Upper lobe of left lung (tissue), 6 donors: ENCODE measurements around the gene MCUR1. TPM values are rescaled to one million over a fixed set of nuclear protein-coding genes. Genes with fewer than 3 reads are reported as not detected.

Source experiments
- ATAC-seq, 2 donors: fragments of 200-7000 bp; cut with Tn5 transposase; one replicate each; pipeline ENCODE4 v1.9.1; 2022; ENCODE audit warnings: mild to moderate bottlenecking in 2 of 2, moderate library complexity in 2 of 2; ENCODE audit not compliant: low FRiP score in 2 of 2
- DNase-seq, 2 donors: peaks; one replicate each; pipeline ENCODE4 v3.0.0-alpha.2; 2019 to 2020
- H3K27ac ChIP-seq, 4 donors: fragments of 200-600 bp; sonication (generic); one replicate each; pipeline ENCODE4 v1.5.1; 2016 to 2019
- H3K27me3 ChIP-seq, 4 donors: fragments of 200-600 bp; sonication (generic); one replicate each; pipeline ENCODE4 v1.5.1; 2017 to 2019
- H3K36me3 ChIP-seq, 4 donors: fragments of 200-600 bp; sonication (generic); one replicate each; pipeline ENCODE4 v1.5.1; 2016 to 2019
- H3K4me1 ChIP-seq, 4 donors: fragments of 200-600 bp; sonication (generic); one replicate each; pipeline ENCODE4 v1.5.1; 2018 to 2019
- H3K4me3 ChIP-seq, 4 donors: fragments of 200-600 bp; sonication (generic); one replicate each; pipeline ENCODE4 v1.5.1; 2017 to 2019; ENCODE audit warnings: mild to moderate bottlenecking in 2 of 4, moderate library complexity in 1 of 4
- H3K9me3 ChIP-seq, 4 donors: fragments of 200-600 bp; sonication (generic); one replicate each; pipeline ENCODE4 v1.5.1; 2018 to 2019
- CTCF ChIP-seq, 6 experiments: fragments of 450-650 bp in 4 of 6; fragments of 200-600 bp in 2 of 6; sonication (generic) in 2 of 6; IDR thresholded peaks; one replicate each; pipeline ENCODE4 v1.5.1; 2016 to 2019; ENCODE audit warnings: antibody characterized with exemption in 6 of 6
- EP300 ChIP-seq, 4 donors: sonication (generic); formaldehyde crosslinking; IDR thresholded peaks; one replicate each; pipeline ENCODE4 v1.5.1; 2017; ENCODE audit warnings: antibody characterized with exemption in 4 of 4, control low read depth in 2 of 4
- POLR2A ChIP-seq, 4 donors: fragments of 450-650 bp; IDR thresholded peaks; one replicate each; pipeline ENCODE4 v1.5.1; 2016 to 2017; ENCODE audit warnings: antibody characterized with exemption in 4 of 4, mild to moderate bottlenecking in 2 of 4
- POLR2AphosphoS5 ChIP-seq, 2 donors: sonication (generic); formaldehyde crosslinking; IDR thresholded peaks; one replicate each; pipeline ENCODE4 v1.5.1; 2017; ENCODE audit warnings: antibody characterized with exemption in 2 of 2
- WGBS, 2 donors: methylation state at CpG; one replicate each; pipeline ENCODE4 v1.1.5; 2017 to 2018; 5-methylcytosine and 5-hydroxymethylcytosine counted together
- total RNA-seq, 6 donors: library from RNA; depleted of rRNA in 4 of 6; stranded (reverse); fragments of >200 nt in 4 of 6; gene quantifications; one replicate each; pipeline versions ENCODE4 v1.1.0 to v1.2.1, GENCODE V29; 2016 to 2021
- donor health status: DM: no; HTN: no; CAD: no; lungs with moderate emphysema.
- donor health status: DM: no; HTN: yes; CAD: no; lungs with severe emphysema.

MCUR1 gene
- total RNA-seq, 6 donors from 2014 or later = 9.4 to 34.6 (median 26.5) TPM

GRCh38 chr6:13808801-13809200 lies 5.6 kb downstream of the MCUR1 start:
- Histone ChIP-seq H3K4me1 (peaks cover 22 to 32% (median 26%) of the 10 kb centered on the region in 4 donors), H3K27me3 (no peaks in the 10 kb centered on the region), H3K36me3 (peaks cover 4 to 19% (median 8%) of the 10 kb centered on the region in 4 donors), H3K4me3 (no peak overlapping the region), H3K27ac (no peak overlapping the region), H3K9me3 (no peaks in the 10 kb centered on the region)
- DNase-seq = no peak
- 74 to 87% methylated on average over 4 of the region's 4 CpGs for WGBS, 2 donors
- no peak for ATAC-seq
- TF ChIP-seq POLR2A (IDR thresholded peaks at IDR 0.05) (no peak), CTCF (IDR thresholded peaks at IDR 0.05) (no peak), POLR2AphosphoS5 (IDR thresholded peaks at IDR 0.05) (no peak), EP300 (IDR thresholded peaks at IDR 0.05) (no peak)

- H3K9me3 ChIP-seq = no peaks in the 10 kb centered on the region
- H3K4me1 ChIP-seq = peaks cover 13 to 24% (median 19%) of the 10 kb centered on the region in 4 donors
- TF ChIP-seq EP300 (IDR thresholded peaks at IDR 0.05) (no peak), CTCF (IDR thresholded peaks at IDR 0.05) (no peak), POLR2AphosphoS5 (IDR thresholded peaks at IDR 0.05) (no peak), POLR2A (IDR thresholded peaks at IDR 0.05) (no peak)
- WGBS, 2 donors = 98 to 99% methylated on average over 4 of the region's 4 CpGs
- no peaks in the 10 kb centered on the region for H3K27me3 ChIP-seq
- DNase-seq (no peak), ATAC-seq (no peak)
- no peak overlapping the region for H3K27ac ChIP-seq
- no peak overlapping the region for H3K4me3 ChIP-seq
- peaks cover 4 to 28% (median 11%) of the 10 kb centered on the region in 4 donors for H3K36me3 ChIP-seq
Measured at GRCh38 chr6:13807696-13808095, 6.7 kb downstream of the MCUR1 start.

GRCh38 chr6:13803581-13803980 lies 10.8 kb downstream of the MCUR1 start:
- ATAC-seq = no peak
- TF ChIP-seq POLR2A (IDR thresholded peaks at IDR 0.05) (no peak), CTCF (IDR thresholded peaks at IDR 0.05) (no peak), POLR2AphosphoS5 (IDR thresholded peaks at IDR 0.05) (no peak), EP300 (IDR thresholded peaks at IDR 0.05) (no peak)
- no peak for DNase-seq
- no peaks in the 10 kb centered on the region for H3K27me3 ChIP-seq
- 96% methylated on average over 4 of the region's 4 CpGs for WGBS, 2 donors
- no peak overlapping the region for H3K27ac ChIP-seq
- no peaks in the 10 kb centered on the region for H3K4me1 ChIP-seq
- H3K9me3 ChIP-seq = no peaks in the 10 kb centered on the region
- H3K4me3 ChIP-seq = no peak overlapping the region
- peaks cover 7 to 67% (median 21%) of the 10 kb centered on the region in 4 donors for H3K36me3 ChIP-seq

GRCh38 chr6:13800615-13801014 lies 13.7 kb downstream of the MCUR1 start:
- no peak overlapping the region for H3K27ac ChIP-seq
- H3K4me1 ChIP-seq = no peaks in the 10 kb centered on the region
- peaks cover 8 to 83% (median 19%) of the 10 kb centered on the region in 4 donors for H3K36me3 ChIP-seq
- WGBS, 2 donors = 73 to 90% methylated on average over 3 of the region's 3 CpGs
- no peaks in the 10 kb centered on the region for H3K27me3 ChIP-seq
- TF ChIP-seq POLR2AphosphoS5 (IDR thresholded peaks at IDR 0.05) (no peak), EP300 (IDR thresholded peaks at IDR 0.05) (no peak), CTCF (IDR thresholded peaks at IDR 0.05) (no peak), POLR2A (IDR thresholded peaks at IDR 0.05) (no peak)
- no peak overlapping the region for H3K4me3 ChIP-seq
- DNase-seq (no peak), ATAC-seq (no peak)
- no peaks in the 10 kb centered on the region for H3K9me3 ChIP-seq

- no peaks in the 10 kb centered on the region for H3K4me1 ChIP-seq
- H3K36me3 ChIP-seq = peaks cover 6 to 72% (median 18%) of the 10 kb centered on the region in 4 donors
- no peak overlapping the region for H3K27ac ChIP-seq
Measured at GRCh38 chr6:13796781-13797180, 17.6 kb downstream of the MCUR1 start.

More at GRCh38 chr6:13796781-13797180, 17.6 kb downstream of the MCUR1 start:
- Histone ChIP-seq H3K4me3 (no peak overlapping the region), H3K27me3 (no peaks in the 10 kb centered on the region), H3K9me3 (no peaks in the 10 kb centered on the region)
- WGBS, 2 donors = 66 to 78% methylated on average over 1 of the region's 1 CpG
- no peak for DNase-seq
- no peak for ATAC-seq
- TF ChIP-seq CTCF (IDR thresholded peaks at IDR 0.05) = no peak
- no peak for TF ChIP-seq POLR2AphosphoS5 (IDR thresholded peaks at IDR 0.05)
- no peak for TF ChIP-seq POLR2A (IDR thresholded peaks at IDR 0.05)
- TF ChIP-seq EP300 (IDR thresholded peaks at IDR 0.05) = no peak
